CD4-positive, alpha-beta memory T cell (primary cell): ENCODE results near the gene HSD11B1. TPM values are rescaled to one million over a fixed set of nuclear protein-coding genes. Genes with fewer than 3 reads are reported as not detected.
A peak's percentile ranks its signal among the peaks of the same experiment; 100 is the strongest.

Experiments
- CTCF ChIA-PET: fragments of 350-600 bp; sonication (Branson Sonifier 250); formaldehyde crosslinking; loops from one replicate; lab custom pipeline; 2021; ENCODE audit warnings: inconsistent platforms; ENCODE audit not compliant: partially characterized antibody; lab: Charles Lee
- POLR2A ChIA-PET: fragments of 350-600 bp; sonication (Branson Sonifier 250); formaldehyde crosslinking; loops from one replicate; lab custom pipeline; 2021; ENCODE audit not compliant: partially characterized antibody; lab: Charles Lee
- DNase-seq, 5 donors: peaks; one replicate each; pipeline versions ENCODE4 v3.0.0 to v3.0.0-alpha.2; 2020 to 2022; ENCODE audit warnings: mixed read lengths in 1 of 5
- H3K27ac ChIP-seq: one replicate; pipeline ENCODE4 v1.7.0; 2013; ENCODE audit warnings: low read depth, low read length
- H3K27me3 ChIP-seq: 2 replicates; pipeline ENCODE4 v1.7.0; 2013; ENCODE audit warnings: mild to moderate bottlenecking, low read length, moderate library complexity; ENCODE audit not compliant: insufficient read depth
- H3K36me3 ChIP-seq: 2 replicates; pipeline ENCODE4 v1.7.0; 2013; ENCODE audit warnings: mild to moderate bottlenecking, low read length, moderate library complexity; ENCODE audit not compliant: insufficient read depth
- H3K4me1 ChIP-seq: 2 replicates; pipeline ENCODE4 v1.7.0; 2013; ENCODE audit warnings: mild to moderate bottlenecking, low read length, moderate library complexity; ENCODE audit not compliant: insufficient read depth
- H3K4me3 ChIP-seq, 2 donors: one replicate each; pipeline ENCODE4 v1.7.0; 2013; ENCODE audit warnings: low read length in 2 of 2, mild to moderate bottlenecking in 1 of 2
- H3K9me3 ChIP-seq, 2 donors: one replicate each; pipeline ENCODE4 v1.7.0; 2013; ENCODE audit warnings: low read length in 2 of 2, control low read depth in 1 of 2; ENCODE audit not compliant: control insufficient read depth in 1 of 2
- H3K27ac Mint-ChIP-seq, 7 donors: one replicate each; pipeline ENCODE4 v1.8.0; 2020 to 2021; ENCODE audit warnings: mixed read lengths in 7 of 7, mild to moderate bottlenecking in 6 of 7, inconsistent platforms in 3 of 7, moderate library complexity in 3 of 7
- H3K27me3 Mint-ChIP-seq, 2 donors: one replicate each; pipeline ENCODE4 v1.8.0; 2020 to 2021; ENCODE audit warnings: mixed read lengths in 2 of 2
- H3K36me3 Mint-ChIP-seq, 2 donors: one replicate each; pipeline ENCODE4 v1.8.0; 2020 to 2021; ENCODE audit warnings: mixed read lengths in 2 of 2, inconsistent platforms in 1 of 2, mild to moderate bottlenecking in 1 of 2
- H3K4me1 Mint-ChIP-seq, 4 donors: one replicate each; pipeline ENCODE4 v1.8.0; 2020 to 2021; ENCODE audit warnings: mixed read lengths in 4 of 4, mild to moderate bottlenecking in 1 of 4
- H3K4me3 Mint-ChIP-seq, 8 donors: one replicate each; pipeline ENCODE4 v1.8.0; 2020 to 2021; ENCODE audit warnings: mixed read lengths in 8 of 8, mild to moderate bottlenecking in 7 of 8, moderate library complexity in 6 of 8, inconsistent platforms in 3 of 8
- H3K9me3 Mint-ChIP-seq, 8 donors: one replicate each; pipeline ENCODE4 v1.8.0; 2020 to 2021; ENCODE audit warnings: mixed read lengths in 8 of 8, mild to moderate bottlenecking in 5 of 8, inconsistent platforms in 3 of 8, moderate library complexity in 1 of 8
- intact Hi-C: fragments of 100-400 bp; cut with micrococcal nuclease; formaldehyde crosslinking; loops from one replicate; pipeline ENCODE4 v1.15.1; 2023
- polyA plus RNA-seq, 2 donors: library from polyadenylated mRNA; unstranded; fragments of 300-500 nt; fragmentation: Illumina TruSeq; gene quantifications; one replicate each; pipeline ENCODE4 v1.2.3, GENCODE V29; 2021
- total RNA-seq, 2 experiments: library from RNA; stranded (reverse); gene quantifications; one replicate each; pipeline ENCODE4 v1.2.3, GENCODE V29; 2021

Gene HSD11B1
- total and polyA plus RNA-seq, 4 experiments from 2014 or later: 0.49 to 7.3 (median 5.6) TPM; not detected in 1

GRCh38 chr1:209675565-209676154 lies 29.0 kb upstream of the HSD11B1 start:
- H3K36me3 ChIP-seq: no peaks in the 10 kb centered on the region
- ChIA-PET CTCF (interaction anchor here (1.6 to 3.6 kb wide), 3 partner anchors 12 to 107 kb away, joined by 5 to 26 read pairs (median 7); no protein-coding TSS in a partner anchor), POLR2A (interaction anchor here (0.6 to 5.0 kb wide), 4 partner anchors 10 to 131 kb away, joined by 3 to 25 read pairs (median 3); no protein-coding TSS in a partner anchor)
- no peak for DNase-seq
- H3K27ac ChIP-seq: no peak overlapping the region
- intact Hi-C loops: no loop called here
- peak overlapping the region in 1 of 2 donors; percentile 50 for H3K4me3 ChIP-seq
- H3K27me3 ChIP-seq: no peaks in the 10 kb centered on the region
- Mint-ChIP-seq H3K27me3 (peaks cover 8 to 14% of the 10 kb centered on the region in 2 donors), H3K4me1 (peaks cover 38 to 69% (median 54%) of the 10 kb centered on the region in 4 donors), H3K9me3 (peaks cover 0 to 2% (median 0%) of the 10 kb centered on the region in 8 donors), H3K36me3 (no peaks in the 10 kb centered on the region), H3K4me3 (peak overlapping the region; percentile 64 to 90 (median 82)), H3K27ac (peak overlapping the region in 5 of 7 donors; percentile 33 to 78 (median 37))
- peaks cover 50% of the 10 kb centered on the region for H3K4me1 ChIP-seq
- H3K9me3 ChIP-seq: no peaks in the 10 kb centered on the region

GRCh38 chr1:209678981-209679539 lies 25.6 kb upstream of the HSD11B1 start:
- Mint-ChIP-seq H3K9me3 (peaks cover 0 to 2% (median 0%) of the 10 kb centered on the region in 8 donors), H3K36me3 (no peaks in the 10 kb centered on the region), H3K4me1 (peaks cover 14 to 40% (median 25%) of the 10 kb centered on the region in 4 donors), H3K27me3 (peaks cover 8 to 14% of the 10 kb centered on the region in 2 donors), H3K4me3 (no peak overlapping the region), H3K27ac (no peak overlapping the region)
- no peak overlapping the region for H3K27ac ChIP-seq
- ChIA-PET CTCF (no interaction called here), POLR2A (no interaction called here)
- H3K36me3 ChIP-seq: no peaks in the 10 kb centered on the region
- no peaks in the 10 kb centered on the region for H3K9me3 ChIP-seq
- H3K27me3 ChIP-seq: no peaks in the 10 kb centered on the region
- intact Hi-C loops: no loop called here
- peaks cover 29% of the 10 kb centered on the region for H3K4me1 ChIP-seq
- H3K4me3 ChIP-seq: no peak overlapping the region
- DNase-seq: no peak

- H3K4me3 ChIP-seq: peak overlapping the region; percentile 23 to 32
- peak overlapping the region; percentile 36 to 89 (median 81) for H3K27ac Mint-ChIP-seq
- H3K36me3 Mint-ChIP-seq: no peaks in the 10 kb centered on the region
- intact Hi-C loops: no loop called here
- H3K9me3 ChIP-seq: no peaks in the 10 kb centered on the region
- peak overlapping the region; percentile 68 to 88 (median 78) for H3K4me3 Mint-ChIP-seq
- peaks cover 39 to 52% (median 41%) of the 10 kb centered on the region in 4 donors for H3K4me1 Mint-ChIP-seq
- no peaks in the 10 kb centered on the region for H3K27me3 ChIP-seq
- peaks cover 46% of the 10 kb centered on the region for H3K4me1 ChIP-seq
- H3K27me3 Mint-ChIP-seq: no peaks in the 10 kb centered on the region
- ChIA-PET POLR2A (interaction anchor here (1.1 to 2.7 kb wide), 6 partner anchors 11 to 98 kb away, joined by 5 to 25 read pairs (median 6); partner anchors contain the start of genes C1orf74, G0S2 and LAMB3), CTCF (interaction anchor here (1.0 to 11.1 kb wide), 6 partner anchors 12 to 141 kb away, joined by 3 to 124 read pairs (median 4); no protein-coding TSS in a partner anchor)
- peak; percentile 33 to 56 (median 54) for DNase-seq
- H3K27ac ChIP-seq: peak overlapping the region; percentile 14
- H3K36me3 ChIP-seq: no peaks in the 10 kb centered on the region
- no peaks in the 10 kb centered on the region for H3K9me3 Mint-ChIP-seq
Measured at GRCh38 chr1:209685821-209686220, 18.8 kb upstream of the HSD11B1 start.

DNA sequence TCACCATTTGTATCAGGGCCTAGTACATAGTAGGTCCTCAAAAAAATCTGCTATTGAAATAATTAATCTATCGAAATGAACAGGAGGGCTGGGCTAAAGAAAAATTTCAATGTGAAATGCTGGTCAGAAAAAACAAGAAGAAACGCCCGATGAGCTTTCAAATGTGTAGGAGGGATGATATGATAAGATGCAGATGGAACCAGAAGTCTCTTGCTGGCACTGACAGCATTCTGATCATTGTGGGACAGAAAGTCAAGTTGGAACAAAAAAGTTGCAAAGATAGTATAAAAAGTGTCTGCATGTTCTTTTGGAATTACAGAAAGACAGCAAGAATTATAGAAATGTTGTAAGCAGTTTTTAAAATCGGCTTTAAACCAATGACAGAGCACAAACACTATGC lies 18.3 kb upstream of the HSD11B1 start:
- CTCF ChIA-PET: interaction anchor here (1.0 to 11.1 kb wide), 6 partner anchors 12 to 141 kb away, joined by 3 to 124 read pairs (median 4); no protein-coding TSS in a partner anchor
- no peaks in the 10 kb centered on the region for H3K27me3 ChIP-seq
- no peak for DNase-seq
- H3K4me1 Mint-ChIP-seq: peaks cover 39 to 52% (median 41%) of the 10 kb centered on the region in 4 donors
- H3K9me3 Mint-ChIP-seq: no peaks in the 10 kb centered on the region
- H3K4me3 Mint-ChIP-seq: peak overlapping the region; percentile 6 to 88 (median 78)
- intact Hi-C loops: no loop called here
- H3K9me3 ChIP-seq: no peaks in the 10 kb centered on the region
- H3K27me3 Mint-ChIP-seq: no peaks in the 10 kb centered on the region
- peaks cover 46% of the 10 kb centered on the region for H3K4me1 ChIP-seq
- H3K27ac ChIP-seq: peak overlapping the region; percentile 14
- H3K36me3 ChIP-seq: no peaks in the 10 kb centered on the region
- POLR2A ChIA-PET: interaction anchor here (1.1 to 2.7 kb wide), 6 partner anchors 12 to 98 kb away, joined by 5 to 25 read pairs (median 6); partner anchors contain the start of genes C1orf74, G0S2 and LAMB3
- H3K4me3 ChIP-seq: peak overlapping the region in 1 of 2 donors; percentile 23
- peak overlapping the region in 6 of 7 donors; percentile 36 to 89 (median 66) for H3K27ac Mint-ChIP-seq
- no peaks in the 10 kb centered on the region for H3K36me3 Mint-ChIP-seq

DNA sequence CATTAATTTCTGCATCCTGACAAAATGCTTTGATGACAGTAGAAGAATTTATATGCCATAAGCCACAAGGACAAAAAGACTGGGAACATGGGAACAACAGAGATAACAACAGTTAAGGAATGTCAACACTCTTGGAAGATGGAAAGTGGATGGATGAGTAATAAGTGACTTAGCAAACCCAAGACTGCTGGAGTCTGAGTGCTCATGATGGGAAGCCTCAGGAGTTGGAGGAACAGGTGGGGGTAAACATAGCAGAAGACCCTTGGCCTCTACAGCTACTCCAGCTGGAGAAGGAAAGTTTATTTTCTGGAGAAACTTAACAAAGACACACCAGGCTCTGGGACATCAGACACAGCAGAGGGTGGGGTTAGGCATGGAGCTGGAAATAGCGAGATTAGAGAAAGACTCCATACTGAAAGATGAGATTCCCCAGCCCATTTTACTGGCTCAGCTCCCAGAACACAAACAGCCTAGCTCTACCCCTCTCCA lies 15.9 kb upstream of the HSD11B1 start:
- Histone ChIP-seq H3K27ac (no peak overlapping the region), H3K4me1 (peaks cover 54% of the 10 kb centered on the region), H3K9me3 (no peaks in the 10 kb centered on the region), H3K4me3 (no peak overlapping the region), H3K36me3 (no peaks in the 10 kb centered on the region), H3K27me3 (no peaks in the 10 kb centered on the region)
- intact Hi-C loops: no loop called here
- Mint-ChIP-seq H3K36me3 (no peaks in the 10 kb centered on the region), H3K9me3 (no peaks in the 10 kb centered on the region), H3K4me1 (peaks cover 44 to 52% (median 50%) of the 10 kb centered on the region in 4 donors), H3K4me3 (no peak overlapping the region), H3K27me3 (peaks cover 0 to 2% of the 10 kb centered on the region in 2 donors), H3K27ac (peak overlapping the region in 1 of 7 donors; percentile 28)
- CTCF ChIA-PET: interaction anchor here (0.5 to 11.1 kb wide), 10 partner anchors 14 to 135 kb away, joined by 3 to 124 read pairs (median 4); partner anchors contain the start of gene G0S2
- POLR2A ChIA-PET: interaction anchor here (0.8 to 1.2 kb wide), 2 partner anchors 79 to 135 kb away, joined by 3 to 4 read pairs; no protein-coding TSS in a partner anchor
- no peak for DNase-seq

DNA sequence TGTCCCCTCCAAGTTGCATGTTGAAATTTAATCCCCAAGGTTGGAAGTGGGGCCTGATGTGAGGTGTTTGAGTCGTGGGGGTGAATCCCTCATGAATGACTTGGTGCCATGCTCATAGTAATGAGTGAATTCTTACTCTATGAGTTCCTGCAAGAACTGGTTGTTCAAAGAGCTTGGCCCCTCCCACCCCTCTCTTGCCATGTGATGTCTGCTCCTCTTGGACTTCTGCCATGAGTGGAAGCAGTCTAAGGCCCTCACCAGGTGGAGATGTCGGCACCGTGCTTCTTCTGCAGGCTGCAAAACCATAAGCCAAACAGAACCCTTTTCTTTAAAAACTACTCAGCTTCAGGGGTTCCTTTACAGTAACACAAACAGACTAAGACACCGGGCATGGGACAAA lies 15.2 kb upstream of the HSD11B1 start:
- Histone ChIP-seq H3K27me3 (no peaks in the 10 kb centered on the region), H3K4me3 (no peak overlapping the region), H3K9me3 (no peaks in the 10 kb centered on the region), H3K4me1 (peaks cover 48% of the 10 kb centered on the region), H3K36me3 (no peaks in the 10 kb centered on the region), H3K27ac (no peak overlapping the region)
- peaks cover 0 to 2% of the 10 kb centered on the region in 2 donors for H3K27me3 Mint-ChIP-seq
- DNase-seq: no peak
- peak overlapping the region in 3 of 7 donors; percentile 11 to 47 (median 39) for H3K27ac Mint-ChIP-seq
- peaks cover 44 to 51% (median 47%) of the 10 kb centered on the region in 4 donors for H3K4me1 Mint-ChIP-seq
- H3K9me3 Mint-ChIP-seq: no peaks in the 10 kb centered on the region
- intact Hi-C loops: no loop called here
- POLR2A ChIA-PET: interaction anchor here (0.8 to 1.2 kb wide), 2 partner anchors 79 to 135 kb away, joined by 3 to 4 read pairs; no protein-coding TSS in a partner anchor
- H3K4me3 Mint-ChIP-seq: no peak overlapping the region
- CTCF ChIA-PET: interaction anchor here (0.8 to 11.1 kb wide), 12 partner anchors 18 to 134 kb away, joined by 3 to 124 read pairs (median 4); no protein-coding TSS in a partner anchor
- H3K36me3 Mint-ChIP-seq: no peaks in the 10 kb centered on the region
